ENCODE data around the gene DNTTIP2. TPM values are rescaled to one million over a fixed set of nuclear protein-coding genes. Genes with fewer than 3 reads are reported as not detected.
"Not testable (repeated sequence)": the region's sequence is repeated elsewhere in the genome, so short reads cannot be mapped to it uniquely, and the experiment has no call there.

DNTTIP2 gene, protein sequence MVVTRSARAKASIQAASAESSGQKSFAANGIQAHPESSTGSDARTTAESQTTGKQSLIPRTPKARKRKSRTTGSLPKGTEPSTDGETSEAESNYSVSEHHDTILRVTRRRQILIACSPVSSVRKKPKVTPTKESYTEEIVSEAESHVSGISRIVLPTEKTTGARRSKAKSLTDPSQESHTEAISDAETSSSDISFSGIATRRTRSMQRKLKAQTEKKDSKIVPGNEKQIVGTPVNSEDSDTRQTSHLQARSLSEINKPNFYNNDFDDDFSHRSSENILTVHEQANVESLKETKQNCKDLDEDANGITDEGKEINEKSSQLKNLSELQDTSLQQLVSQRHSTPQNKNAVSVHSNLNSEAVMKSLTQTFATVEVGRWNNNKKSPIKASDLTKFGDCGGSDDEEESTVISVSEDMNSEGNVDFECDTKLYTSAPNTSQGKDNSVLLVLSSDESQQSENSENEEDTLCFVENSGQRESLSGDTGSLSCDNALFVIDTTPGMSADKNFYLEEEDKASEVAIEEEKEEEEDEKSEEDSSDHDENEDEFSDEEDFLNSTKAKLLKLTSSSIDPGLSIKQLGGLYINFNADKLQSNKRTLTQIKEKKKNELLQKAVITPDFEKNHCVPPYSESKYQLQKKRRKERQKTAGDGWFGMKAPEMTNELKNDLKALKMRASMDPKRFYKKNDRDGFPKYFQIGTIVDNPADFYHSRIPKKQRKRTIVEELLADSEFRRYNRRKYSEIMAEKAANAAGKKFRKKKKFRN
- total RNA-seq: 10 to 100 TPM; 56.4 to 57.4 TPM

DNA sequence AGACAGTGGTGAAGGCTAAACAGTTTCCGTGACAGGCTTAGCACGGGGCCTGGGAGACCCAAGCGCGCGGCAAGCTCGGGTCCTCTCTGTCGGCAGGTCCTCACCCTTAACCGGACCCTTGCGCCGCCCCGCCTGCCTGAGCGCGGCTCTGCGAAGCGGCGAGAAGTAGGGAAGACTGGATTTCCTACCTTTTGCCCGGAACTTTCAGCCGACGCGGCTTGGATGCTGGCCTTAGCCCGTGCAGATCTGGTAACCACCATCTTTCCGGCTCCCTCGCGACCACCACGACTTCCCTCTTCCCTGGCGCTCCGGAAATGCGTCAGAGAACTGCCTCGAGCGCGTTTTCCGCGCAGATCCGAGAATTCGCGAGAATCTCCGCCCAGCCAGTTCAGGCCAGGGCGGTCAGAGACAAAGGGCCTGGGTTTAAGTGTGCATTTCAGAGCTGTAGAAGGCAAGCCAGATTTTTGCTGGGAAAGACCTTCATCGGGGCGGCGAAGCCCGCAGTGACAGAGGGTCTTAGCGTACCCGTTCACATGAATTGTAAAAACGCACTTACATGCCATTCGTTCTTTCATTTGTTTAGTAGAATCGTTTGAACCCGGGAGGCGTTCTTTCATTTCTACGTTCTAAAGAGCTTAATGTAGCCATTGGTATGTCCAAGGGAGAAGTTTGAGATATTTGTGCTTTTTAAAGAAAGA lies at the start of gene DNTTIP2:
TSS of gene DNTTIP2 (minus strand) at position 318 of the 698 bp plus-strand sequence. CDS start at position 260, 58 bp downstream.
- Mint-ChIP-seq H3K27ac (peak within 1 kb of the TSS; percentile 98), H3K27me3 (no peaks in the 10 kb centered on the region), H3K4me1 (peaks cover 45% of the 10 kb centered on the region), H3K4me3 (peak within 1 kb of the TSS; percentile 89), H3K36me3 (ENCODE audit: low read depth) (peaks cover 42% of the 10 kb centered on the region), H3K9me3 (no peaks in the 10 kb centered on the region)
- ChIA-PET CTCF (interaction anchor here (0.7 to 1.3 kb wide), 3 partner anchors 61 to 1073 kb away, joined by 3 to 4 read pairs (median 3); no protein-coding TSS in a partner anchor), POLR2A (interaction anchor here (0.7 kb wide), 2 partner anchors 9 to 254 kb away, joined by 3 to 5 read pairs; no protein-coding TSS in a partner anchor)
- peak; percentile 93 for DNase-seq

- no peak overlapping the region for H3K27ac Mint-ChIP-seq
- peaks cover 3% of the 10 kb centered on the region for H3K4me1 Mint-ChIP-seq
- CTCF ChIA-PET: no interaction called here
- peaks cover 17% of the 10 kb centered on the region for H3K27me3 Mint-ChIP-seq
- DNase-seq: no peak
- H3K9me3 Mint-ChIP-seq: peaks cover 5% of the 10 kb centered on the region
- POLR2A ChIA-PET: no interaction called here
- H3K36me3 Mint-ChIP-seq (ENCODE audit: low read depth): no peaks in the 10 kb centered on the region
- H3K4me3 Mint-ChIP-seq: no peak overlapping the region
Observed at GRCh38 chr1:93925206-93925605, 46.2 kb upstream of the DNTTIP2 start.

DNA sequence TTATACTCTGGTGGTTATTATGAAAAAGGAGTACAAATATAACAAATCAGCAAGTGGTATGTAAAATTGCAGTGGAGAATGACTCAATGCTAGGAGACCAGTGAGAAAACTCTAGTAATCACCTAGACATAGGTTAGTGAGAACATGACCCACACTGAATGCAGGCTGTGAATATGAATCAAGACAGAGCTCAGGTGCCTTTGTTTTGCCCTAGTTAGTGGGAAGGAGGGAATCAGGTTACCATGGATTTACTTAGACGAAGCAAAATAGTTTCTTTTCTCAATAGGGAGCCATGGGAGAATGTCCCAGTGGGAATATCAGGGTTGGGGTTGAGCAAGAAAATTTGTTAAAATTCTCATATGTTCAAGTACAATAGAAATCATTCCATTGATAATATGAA lies 40.8 kb upstream of the DNTTIP2 start:
- Mint-ChIP-seq H3K9me3 (no peaks in the 10 kb centered on the region), H3K36me3 (ENCODE audit: low read depth) (no peaks in the 10 kb centered on the region), H3K4me1 (no peaks in the 10 kb centered on the region), H3K4me3 (no peak overlapping the region), H3K27me3 (peaks cover 4% of the 10 kb centered on the region), H3K27ac (no peak overlapping the region)
- POLR2A ChIA-PET: no interaction called here
- no peak for DNase-seq
- CTCF ChIA-PET: no interaction called here

- no peak for DNase-seq
- CTCF ChIA-PET: no interaction called here
- POLR2A ChIA-PET: no interaction called here
- H3K4me1 Mint-ChIP-seq: no peaks in the 10 kb centered on the region
- no peaks in the 10 kb centered on the region for H3K9me3 Mint-ChIP-seq
- no peak overlapping the region for H3K27ac Mint-ChIP-seq
- no peak overlapping the region for H3K4me3 Mint-ChIP-seq
- no peaks in the 10 kb centered on the region for H3K36me3 Mint-ChIP-seq (ENCODE audit: low read depth)
- peaks cover 21% of the 10 kb centered on the region for H3K27me3 Mint-ChIP-seq
Observed at GRCh38 chr1:93917302-93917701, 38.3 kb upstream of the DNTTIP2 start.

DNA sequence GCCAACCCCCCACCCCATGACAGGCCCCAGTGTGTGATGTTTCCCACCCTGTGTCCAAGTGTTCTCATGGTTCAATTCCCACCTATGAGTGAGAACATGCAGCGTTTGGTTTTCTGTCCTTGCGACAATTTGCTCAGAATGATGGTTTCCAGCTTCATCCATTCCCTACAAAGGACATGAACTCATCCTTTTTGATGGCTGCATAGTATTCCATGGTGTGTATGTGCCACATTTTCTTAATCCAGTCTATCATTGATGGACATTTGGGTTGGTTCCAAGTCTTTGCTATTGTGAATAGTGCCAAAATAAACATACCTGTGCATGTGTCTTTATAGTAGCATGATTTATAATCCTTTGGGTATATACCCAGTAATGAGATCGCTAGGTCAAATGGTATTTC lies 31.9 kb upstream of the DNTTIP2 start:
- H3K4me3 Mint-ChIP-seq; POLR2A ChIA-PET; H3K9me3 Mint-ChIP-seq; DNase-seq; H3K36me3 Mint-ChIP-seq (ENCODE audit: low read depth); CTCF ChIA-PET; H3K27ac Mint-ChIP-seq: not testable (repeated sequence)
- H3K27me3 Mint-ChIP-seq: peaks cover 29% of the 10 kb centered on the region
- peaks cover 28% of the 10 kb centered on the region for H3K4me1 Mint-ChIP-seq

GRCh38 chr1:93910305-93910704 lies 31.3 kb upstream of the DNTTIP2 start:
- H3K4me3 Mint-ChIP-seq: peak overlapping the region; percentile 83
- no peaks in the 10 kb centered on the region for H3K9me3 Mint-ChIP-seq
- peaks cover 8% of the 10 kb centered on the region for H3K36me3 Mint-ChIP-seq (ENCODE audit: low read depth)
- H3K27ac Mint-ChIP-seq: peak overlapping the region; percentile 89
- H3K27me3 Mint-ChIP-seq: peaks cover 29% of the 10 kb centered on the region
- CTCF ChIA-PET: no interaction called here
- POLR2A ChIA-PET: no interaction called here
- H3K4me1 Mint-ChIP-seq: peaks cover 31% of the 10 kb centered on the region
- no peak for DNase-seq

- ChIA-PET CTCF (interaction anchor here (0.6 to 1.6 kb wide), 4 partner anchors 25 to 744 kb away, joined by 3 to 6 read pairs (median 4); no protein-coding TSS in a partner anchor), POLR2A (no interaction called here)
- peak within 1 kb of the TSS; percentile 84 for H3K4me3 Mint-ChIP-seq
- H3K27me3 Mint-ChIP-seq: peaks cover 23% of the 10 kb centered on the region
- peak; percentile 88 for DNase-seq
- H3K36me3 Mint-ChIP-seq (ENCODE audit: low read depth): peaks cover 8% of the 10 kb centered on the region
- H3K9me3 Mint-ChIP-seq: no peaks in the 10 kb centered on the region
- peak within 1 kb of the TSS; percentile 96 for H3K27ac Mint-ChIP-seq
- H3K4me1 Mint-ChIP-seq: peaks cover 38% of the 10 kb centered on the region
Observed at GRCh38 chr1:93909146-93910050, 30.4 kb upstream of the DNTTIP2 start, which contains the start of gene GCLM. GCLM (minus strand) TSS chr1:93909430; CDS start chr1:93909163, 267 bp downstream.

DNA sequence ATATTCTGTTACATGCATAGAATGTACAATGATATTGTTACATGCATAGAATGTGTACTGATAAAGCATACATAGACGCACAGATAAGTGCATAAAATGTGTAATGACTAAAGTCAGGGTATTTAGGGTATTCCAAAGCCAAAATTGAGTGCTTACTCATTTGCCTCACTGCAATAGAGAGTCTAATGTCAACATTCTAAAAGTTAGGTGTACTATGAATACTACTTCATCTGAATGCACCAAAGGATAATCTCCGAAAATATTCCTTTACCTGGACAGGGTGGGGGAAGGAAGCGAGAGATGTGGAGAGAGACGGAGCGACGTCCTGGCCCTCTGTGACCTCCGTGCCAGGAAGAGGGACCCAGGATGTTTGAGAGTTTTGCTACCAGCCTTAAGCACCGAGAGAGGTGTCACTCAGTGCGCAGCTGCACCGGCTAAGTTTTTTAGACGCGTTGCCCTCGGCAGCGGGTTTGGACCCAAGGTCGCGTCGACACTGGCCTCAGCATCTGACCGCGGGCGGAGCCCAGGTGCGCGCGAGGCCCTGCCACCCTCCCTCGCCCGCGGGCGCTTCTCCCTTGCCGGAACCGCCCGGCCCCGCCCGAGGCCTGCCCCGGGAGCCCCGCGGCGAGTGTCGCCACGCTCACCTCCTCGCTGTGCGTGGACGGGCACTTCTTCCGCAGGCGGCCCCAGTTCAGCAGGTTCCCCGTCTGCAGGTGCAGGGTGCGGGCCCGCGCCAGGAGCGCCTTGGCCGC lies 29.6 kb upstream of the DNTTIP2 start:
- Mint-ChIP-seq H3K36me3 (ENCODE audit: low read depth) (peaks cover 15% of the 10 kb centered on the region), H3K9me3 (no peaks in the 10 kb centered on the region), H3K4me3 (peak overlapping the region; percentile 84), H3K27me3 (peaks cover 16% of the 10 kb centered on the region), H3K4me1 (peaks cover 46% of the 10 kb centered on the region), H3K27ac (peak overlapping the region; percentile 96)
- peak; percentile 52 for DNase-seq
- ChIA-PET POLR2A (no interaction called here), CTCF (interaction anchor here (0.6 to 1.6 kb wide), 4 partner anchors 24 to 745 kb away, joined by 3 to 6 read pairs (median 4); no protein-coding TSS in a partner anchor)

GRCh38 chr1:93907718-93908117 lies 28.7 kb upstream of the DNTTIP2 start:
- ChIA-PET CTCF (no interaction called here), POLR2A (no interaction called here)
- H3K4me1 Mint-ChIP-seq: peaks cover 46% of the 10 kb centered on the region
- DNase-seq: no peak
- no peak overlapping the region for H3K27ac Mint-ChIP-seq
- no peaks in the 10 kb centered on the region for H3K9me3 Mint-ChIP-seq
- peak overlapping the region; percentile 69 for H3K4me3 Mint-ChIP-seq
- peaks cover 15% of the 10 kb centered on the region for H3K36me3 Mint-ChIP-seq (ENCODE audit: low read depth)
- peaks cover 10% of the 10 kb centered on the region for H3K27me3 Mint-ChIP-seq

DNA sequence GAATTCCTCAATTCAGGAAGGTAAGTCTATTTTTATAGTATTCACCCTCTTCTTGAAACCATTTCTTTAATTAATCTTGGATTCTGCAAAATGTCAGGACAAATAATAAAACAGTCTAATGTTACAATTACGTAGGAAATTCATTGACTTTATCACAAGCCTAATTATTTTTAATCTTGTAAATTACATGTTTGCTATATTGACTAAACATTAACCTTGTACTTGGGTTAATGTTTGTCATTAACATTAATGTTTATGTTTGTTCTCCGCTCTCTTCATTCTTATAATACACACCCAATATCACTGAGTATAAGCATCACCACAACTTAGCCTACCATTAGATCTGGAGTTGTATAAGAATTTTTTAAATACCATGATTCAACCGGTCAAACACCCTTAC lies 27.5 kb upstream of the DNTTIP2 start:
- Mint-ChIP-seq H3K36me3 (ENCODE audit: low read depth) (peaks cover 17% of the 10 kb centered on the region), H3K4me3 (no peak overlapping the region), H3K27ac (no peak overlapping the region), H3K9me3 (no peaks in the 10 kb centered on the region), H3K27me3 (peaks cover 3% of the 10 kb centered on the region), H3K4me1 (peaks cover 48% of the 10 kb centered on the region)
- DNase-seq: no peak
- ChIA-PET POLR2A (no interaction called here), CTCF (no interaction called here)

- H3K9me3 Mint-ChIP-seq: no peaks in the 10 kb centered on the region
- no peak overlapping the region for H3K4me3 Mint-ChIP-seq
- no peaks in the 10 kb centered on the region for H3K27me3 Mint-ChIP-seq
- no peak overlapping the region for H3K27ac Mint-ChIP-seq
- peaks cover 20% of the 10 kb centered on the region for H3K36me3 Mint-ChIP-seq (ENCODE audit: low read depth)
- no peak for DNase-seq
- H3K4me1 Mint-ChIP-seq: peaks cover 48% of the 10 kb centered on the region
- POLR2A ChIA-PET: no interaction called here
- CTCF ChIA-PET: no interaction called here
Observed at GRCh38 chr1:93905734-93906133, 26.7 kb upstream of the DNTTIP2 start.

Measured in activated CD4-positive, alpha-beta T cell treated with anti-CD3 and anti-CD28 coated beads, Interleukin-2, amount 10 ng/mL, durations not matched to agents 7 days and 5 days (primary cell).